GM23248 (cell line): Measurements from ENCODE around the gene AARS1.
"Not testable (repeated sequence)": the region's sequence is repeated elsewhere in the genome, so short reads cannot be mapped to it uniquely, and the experiment has no call there.

ENCODE experiments used
- EZH2 ChIP-seq: fragments of 200-600 bp; sonication (generic); IDR thresholded peaks from 2 replicates; pipeline ENCODE4 v1.6.1; 2018; ENCODE audit warnings: antibody characterized with exemption, mild to moderate bottlenecking; ENCODE audit not compliant: insufficient read depth, poor library complexity, severe bottlenecking
- EZH2phosphoT487 ChIP-seq: fragments of 200-600 bp; sonication (generic); IDR thresholded peaks from 2 replicates; pipeline ENCODE4 v1.6.1; 2018; ENCODE audit warnings: antibody characterized with exemption, moderate library complexity, mild to moderate bottlenecking, low read depth; ENCODE audit not compliant: insufficient read depth

- not testable (repeated sequence) for TF ChIP-seq EZH2, EZH2phosphoT487
Measured at GRCh38 chr16:70231831-70232230, 57.5 kb downstream of the AARS1 start.
